CD14-positive monocyte (primary cell): ENCODE results near the gene TBC1D7. TPM values are rescaled to one million over a fixed set of nuclear protein-coding genes. Genes with fewer than 3 reads are reported as not detected.

Experiments
- DNase-seq, 3 donors: peaks; one replicate each; pipeline ENCODE4 v3.0.0-alpha.2; 2011 to 2022
- H2AFZ ChIP-seq: 2 replicates; pipeline ENCODE4 v1.6.0; 2012; ENCODE audit warnings: mild to moderate bottlenecking, low read depth, low read length, inconsistent platforms; ENCODE audit not compliant: insufficient read depth, poor library complexity, severe bottlenecking
- H3K27ac ChIP-seq, 2 donors: 1 replicate in 1 of 2; 2 replicates in 1 of 2; pipeline ENCODE4 v1.5.1; 2012 to 2013; ENCODE audit warnings: low read length in 2 of 2, control low read depth in 1 of 2, inconsistent platforms in 1 of 2, low read depth in 1 of 2, mild to moderate bottlenecking in 1 of 2
- H3K27me3 ChIP-seq, 2 donors: one replicate each; pipeline versions ENCODE4 v1.6.0 to v1.6.1; 2011 to 2013; ENCODE audit warnings: low read length in 2 of 2; ENCODE audit not compliant: control insufficient read depth in 2 of 2, insufficient read depth in 2 of 2
- H3K36me3 ChIP-seq, 2 donors: replicated peaks in 1 of 2; 1 replicate in 1 of 2; 2 replicates in 1 of 2; pipeline versions ENCODE4 v1.5.1 to v1.6.1; 2012 to 2013; ENCODE audit warnings: low read length in 2 of 2, control low read depth in 1 of 2, inconsistent platforms in 1 of 2, mild to moderate bottlenecking in 1 of 2; ENCODE audit not compliant: insufficient read depth in 2 of 2, control insufficient read depth in 1 of 2
- H3K4me1 ChIP-seq, 2 donors: 1 replicate in 1 of 2; 2 replicates in 1 of 2; pipeline versions ENCODE4 v1.5.1 to v1.6.1; 2012 to 2013; ENCODE audit warnings: low read length in 2 of 2, control low read depth in 1 of 2, inconsistent platforms in 1 of 2, mild to moderate bottlenecking in 1 of 2, moderate library complexity in 1 of 2; ENCODE audit not compliant: insufficient read depth in 2 of 2, control insufficient read depth in 1 of 2
- H3K4me2 ChIP-seq: replicated peaks from 2 replicates; pipeline ENCODE3; 2012; ENCODE audit warnings: low read length, moderate library complexity, mild to moderate bottlenecking; ENCODE audit not compliant: poor library complexity, severe bottlenecking; ENCODE audit errors: extremely low read depth
- H3K4me3 ChIP-seq, 3 experiments: fragments of 200-600 bp in 1 of 3; sonication (generic) in 1 of 3; replicated peaks in 1 of 3; 1 replicate in 2 of 3; 2 replicates in 1 of 3; pipeline ENCODE4 v1.5.1; 2011 to 2013; ENCODE audit warnings: low read length in 3 of 3, mild to moderate bottlenecking in 3 of 3, control low read depth in 2 of 3, low read depth in 2 of 3, inconsistent platforms in 1 of 3, moderate library complexity in 1 of 3
- H3K79me2 ChIP-seq: 2 replicates; pipeline ENCODE4 v1.6.0; 2012; ENCODE audit warnings: mild to moderate bottlenecking, control low read depth, inconsistent platforms, low read length, moderate library complexity; ENCODE audit not compliant: insufficient read depth
- H3K9ac ChIP-seq: 2 replicates; pipeline ENCODE4 v1.6.0; 2017; ENCODE audit warnings: low read length, mild to moderate bottlenecking; ENCODE audit not compliant: insufficient read depth, poor library complexity, severe bottlenecking
- H3K9me3 ChIP-seq, 2 donors: replicated peaks in 1 of 2; 1 replicate in 1 of 2; 2 replicates in 1 of 2; pipeline versions ENCODE4 v1.5.1 to v1.6.1; 2012 to 2013; ENCODE audit warnings: low read length in 2 of 2, control low read depth in 1 of 2; ENCODE audit not compliant: control insufficient read depth in 1 of 2, insufficient read depth in 1 of 2
- H4K20me1 ChIP-seq: 2 replicates; pipeline ENCODE4 v1.6.0; 2012; ENCODE audit warnings: mild to moderate bottlenecking, low read length, control low read depth, moderate library complexity; ENCODE audit not compliant: insufficient read depth
- H3K27ac Mint-ChIP-seq, 7 donors: one replicate each; pipeline ENCODE4 v1.8.0; 2020; ENCODE audit warnings: mild to moderate bottlenecking in 7 of 7, mixed read lengths in 7 of 7, moderate library complexity in 6 of 7, inconsistent platforms in 2 of 7
- H3K27me3 Mint-ChIP-seq, 3 donors: one replicate each; pipeline ENCODE4 v1.8.0; 2021 to 2022; ENCODE audit warnings: low read depth in 3 of 3, mild to moderate bottlenecking in 3 of 3, mixed read lengths in 3 of 3, moderate library complexity in 3 of 3, inconsistent platforms in 1 of 3
- H3K36me3 Mint-ChIP-seq, 2 donors: one replicate each; pipeline ENCODE4 v1.8.0; 2020; ENCODE audit warnings: mixed read lengths in 2 of 2, inconsistent platforms in 1 of 2, mild to moderate bottlenecking in 1 of 2
- H3K4me1 Mint-ChIP-seq: one replicate; pipeline ENCODE4 v1.8.0; 2020; ENCODE audit warnings: mild to moderate bottlenecking, mixed read lengths
- H3K4me3 Mint-ChIP-seq, 2 donors: one replicate each; pipeline ENCODE4 v1.8.0; 2020; ENCODE audit warnings: mild to moderate bottlenecking in 2 of 2, mixed read lengths in 2 of 2, moderate library complexity in 1 of 2
- H3K9me3 Mint-ChIP-seq, 7 donors: one replicate each; pipeline ENCODE4 v1.8.0; 2020 to 2022; ENCODE audit warnings: mixed read lengths in 7 of 7, mild to moderate bottlenecking in 6 of 7, moderate library complexity in 6 of 7, inconsistent platforms in 2 of 7
- WGBS: methylation state at CpG from one replicate; pipeline ENCODE4 v1.1.5; 2013; ENCODE audit warnings: missing lambda C conversion rate; ENCODE audit not compliant: insufficient coverage; 5-methylcytosine and 5-hydroxymethylcytosine counted together
- intact Hi-C, 2 donors: fragments of 100-400 bp; cut with micrococcal nuclease; formaldehyde crosslinking; loops; one replicate each; pipeline versions ENCODE4 v1.15.0 to v1.15.1; 2023
- polyA plus RNA-seq, 3 donors: library from polyadenylated mRNA; depleted of rRNA in 1 of 3; unstranded in 2 of 3; stranded (reverse) in 1 of 3; fragments of 300-500 nt in 2 of 3; fragments of >200 nt in 1 of 3; fragmentation: Illumina TruSeq in 2 of 3; gene quantifications; 1 replicate in 2 of 3; 2 replicates in 1 of 3; pipeline ENCODE4 v1.2.3, GENCODE V29; 2012 to 2021
- TF ChIP-seq, protein P1 (sequence below): fragments of 200-600 bp; IDR thresholded peaks from one replicate; pipeline ENCODE4 v1.8.0; 2022; ENCODE audit warnings: antibody characterized with exemption, mild to moderate bottlenecking

Gene TBC1D7
- polyA plus RNA-seq, 3 donors: 12.2 to 34.3 (median 34.3) TPM

DNA sequence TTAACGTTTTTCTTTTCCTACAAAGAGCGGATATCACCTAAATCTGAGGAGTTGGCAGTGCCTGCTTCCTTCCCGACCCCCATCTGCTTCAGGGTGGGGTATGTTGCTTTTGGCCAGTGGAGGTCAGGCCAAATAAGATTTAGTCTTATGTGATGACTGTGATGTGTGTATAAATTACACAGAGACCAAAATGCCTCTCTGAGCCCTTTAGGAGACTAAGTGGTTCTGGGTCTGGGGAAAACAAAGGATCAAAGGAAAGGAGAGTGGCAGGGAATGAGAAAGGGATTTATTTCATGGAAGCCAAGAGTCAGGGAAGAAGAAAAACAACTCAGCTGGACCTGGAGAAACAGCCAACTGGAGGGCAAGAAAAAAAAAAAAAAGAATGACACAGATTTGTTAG, 39.1 kb upstream of the TBC1D7 start:
- intact Hi-C loops: no loop called here
- TF ChIP-seq, protein P1, sequence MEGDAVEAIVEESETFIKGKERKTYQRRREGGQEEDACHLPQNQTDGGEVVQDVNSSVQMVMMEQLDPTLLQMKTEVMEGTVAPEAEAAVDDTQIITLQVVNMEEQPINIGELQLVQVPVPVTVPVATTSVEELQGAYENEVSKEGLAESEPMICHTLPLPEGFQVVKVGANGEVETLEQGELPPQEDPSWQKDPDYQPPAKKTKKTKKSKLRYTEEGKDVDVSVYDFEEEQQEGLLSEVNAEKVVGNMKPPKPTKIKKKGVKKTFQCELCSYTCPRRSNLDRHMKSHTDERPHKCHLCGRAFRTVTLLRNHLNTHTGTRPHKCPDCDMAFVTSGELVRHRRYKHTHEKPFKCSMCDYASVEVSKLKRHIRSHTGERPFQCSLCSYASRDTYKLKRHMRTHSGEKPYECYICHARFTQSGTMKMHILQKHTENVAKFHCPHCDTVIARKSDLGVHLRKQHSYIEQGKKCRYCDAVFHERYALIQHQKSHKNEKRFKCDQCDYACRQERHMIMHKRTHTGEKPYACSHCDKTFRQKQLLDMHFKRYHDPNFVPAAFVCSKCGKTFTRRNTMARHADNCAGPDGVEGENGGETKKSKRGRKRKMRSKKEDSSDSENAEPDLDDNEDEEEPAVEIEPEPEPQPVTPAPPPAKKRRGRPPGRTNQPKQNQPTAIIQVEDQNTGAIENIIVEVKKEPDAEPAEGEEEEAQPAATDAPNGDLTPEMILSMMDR: no peak
- H4K20me1 ChIP-seq: no peaks in the 10 kb centered on the region
- no peak overlapping the region for H3K27ac Mint-ChIP-seq
- H3K4me3 ChIP-seq: no peak overlapping the region
- no peak overlapping the region for H3K4me3 Mint-ChIP-seq
- no peaks in the 10 kb centered on the region for H3K79me2 ChIP-seq
- H3K9me3 Mint-ChIP-seq: no peaks in the 10 kb centered on the region
- H3K27ac ChIP-seq: no peak overlapping the region
- H3K27me3 ChIP-seq: no peaks in the 10 kb centered on the region
- no peak overlapping the region for H3K4me2 ChIP-seq
- no peaks in the 10 kb centered on the region for H3K9me3 ChIP-seq
- H3K4me1 ChIP-seq: no peaks in the 10 kb centered on the region
- H3K9ac ChIP-seq: no peak overlapping the region
- no CpG with 5 or more reads among the region's 3 CpGs for WGBS
- peaks cover 0 to 4% (median 0%) of the 10 kb centered on the region in 3 donors for H3K27me3 Mint-ChIP-seq
- H3K36me3 Mint-ChIP-seq: peaks cover 17 to 20% of the 10 kb centered on the region in 2 donors
- H3K4me1 Mint-ChIP-seq: no peaks in the 10 kb centered on the region
- no peak overlapping the region for H2AFZ ChIP-seq
- no peak for DNase-seq
- peaks cover 2 to 10% of the 10 kb centered on the region in 2 donors for H3K36me3 ChIP-seq

GRCh38 chr6:13365320-13365719, 37.0 kb upstream of the TBC1D7 start:
- no peak overlapping the region for H3K27ac Mint-ChIP-seq
- peaks cover 8% of the 10 kb centered on the region in 2 donors for H3K4me1 ChIP-seq

More at GRCh38 chr6:13365320-13365719, 37.0 kb upstream of the TBC1D7 start:
- Mint-ChIP-seq H3K4me3 (no peak overlapping the region), H3K9me3 (no peaks in the 10 kb centered on the region), H3K27me3 (peaks cover 0 to 4% (median 0%) of the 10 kb centered on the region in 3 donors), H3K36me3 (peaks cover 17 to 18% of the 10 kb centered on the region in 2 donors), H3K4me1 (peaks cover 9% of the 10 kb centered on the region)
- Histone ChIP-seq H4K20me1 (no peaks in the 10 kb centered on the region), H3K9ac (no peak overlapping the region), H2AFZ (no peak overlapping the region), H3K79me2 (no peaks in the 10 kb centered on the region), H3K9me3 (no peaks in the 10 kb centered on the region), H3K27ac (no peak overlapping the region), H3K4me3 (no peak overlapping the region), H3K4me2 (no peak overlapping the region), H3K27me3 (no peaks in the 10 kb centered on the region), H3K36me3 (peaks cover 2 to 10% of the 10 kb centered on the region in 2 donors)
- 96% methylated on average over 29 of the region's 39 CpGs for WGBS
- intact Hi-C loops: no loop called here
- TF ChIP-seq, protein P1: no peak
- DNase-seq: no peak
